ENCODE results near the gene AHRR.
"Not testable (repeated sequence)": the region's sequence is repeated elsewhere in the genome, so short reads cannot be mapped to it uniquely, and the experiment has no call there.

The AHRR gene

DNA sequence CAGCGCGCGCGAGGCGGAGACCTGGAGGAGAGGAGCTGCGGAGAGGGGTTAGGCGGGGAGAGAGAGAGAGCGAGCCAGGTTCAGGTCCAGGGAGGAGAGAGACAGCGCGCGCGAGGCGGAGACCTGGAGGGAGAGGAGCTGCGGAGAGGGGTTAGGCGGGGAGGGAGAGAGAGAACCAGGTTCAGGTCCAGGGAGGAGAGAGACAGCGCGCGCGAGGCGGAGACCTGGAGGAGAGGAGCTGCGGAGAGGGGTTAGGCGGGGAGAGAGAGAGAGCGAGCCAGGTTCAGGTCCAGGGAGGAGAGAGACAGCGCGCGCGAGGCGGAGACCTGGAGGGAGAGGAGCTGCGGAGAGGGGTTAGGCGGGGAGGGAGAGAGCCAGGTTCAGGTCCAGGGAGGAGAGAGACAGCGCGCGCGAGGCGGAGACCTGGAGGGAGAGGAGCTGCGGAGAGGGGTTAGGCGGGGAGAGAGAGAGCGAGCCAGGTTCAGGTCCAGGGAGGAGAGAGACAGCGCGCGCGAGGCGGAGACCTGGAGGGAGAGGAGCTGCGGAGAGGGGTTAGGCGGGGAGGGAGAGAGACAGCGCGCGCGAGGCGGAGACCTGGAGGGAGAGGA is 152.8 kb downstream of the AHRR start:
- DNase-seq (ENCODE audit: low read depth in 2 of 2): not testable (repeated sequence)

DNA sequence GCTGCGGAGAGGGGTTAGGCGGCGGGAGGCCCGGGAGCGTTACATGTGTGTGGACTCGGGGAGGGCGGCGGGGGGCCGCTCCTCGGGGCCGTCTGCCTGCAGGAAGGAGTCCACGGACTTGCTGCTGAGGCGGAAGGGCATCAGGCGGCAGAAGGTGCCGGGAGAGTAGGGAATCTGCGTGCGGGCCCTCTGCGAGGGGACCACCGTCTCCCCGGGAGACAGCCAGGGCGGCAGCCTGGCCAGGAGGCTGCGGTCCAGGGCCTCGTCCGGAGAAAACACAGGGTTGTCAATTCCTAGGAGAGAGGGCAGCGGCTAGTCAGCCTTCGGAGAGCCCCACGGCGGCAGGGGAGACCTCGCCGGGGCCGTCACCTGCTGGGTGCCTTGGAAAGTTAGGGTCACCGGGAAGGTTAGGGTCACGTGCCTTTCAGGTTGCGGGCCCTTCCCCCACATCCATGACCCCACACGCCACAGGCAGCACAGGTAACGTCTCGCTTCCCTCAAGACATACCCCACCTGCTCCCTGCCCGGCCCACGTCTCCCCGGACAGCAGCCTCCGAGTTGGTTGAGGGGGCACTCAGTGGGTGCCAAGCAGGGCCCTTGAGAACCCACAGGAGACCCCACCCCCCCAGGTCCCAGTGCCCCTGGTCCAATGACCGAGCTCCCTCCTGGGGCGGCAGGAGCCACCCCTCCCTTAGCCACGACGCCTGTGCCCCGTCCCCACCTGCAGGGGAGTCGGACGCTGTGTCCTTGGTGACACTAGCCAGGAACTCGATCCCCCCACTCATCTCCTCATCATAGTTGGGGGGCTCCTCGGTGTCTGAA is 153.5 kb downstream of the AHRR start:
- no peak for DNase-seq (ENCODE audit: low read depth in 2 of 2)

DNA sequence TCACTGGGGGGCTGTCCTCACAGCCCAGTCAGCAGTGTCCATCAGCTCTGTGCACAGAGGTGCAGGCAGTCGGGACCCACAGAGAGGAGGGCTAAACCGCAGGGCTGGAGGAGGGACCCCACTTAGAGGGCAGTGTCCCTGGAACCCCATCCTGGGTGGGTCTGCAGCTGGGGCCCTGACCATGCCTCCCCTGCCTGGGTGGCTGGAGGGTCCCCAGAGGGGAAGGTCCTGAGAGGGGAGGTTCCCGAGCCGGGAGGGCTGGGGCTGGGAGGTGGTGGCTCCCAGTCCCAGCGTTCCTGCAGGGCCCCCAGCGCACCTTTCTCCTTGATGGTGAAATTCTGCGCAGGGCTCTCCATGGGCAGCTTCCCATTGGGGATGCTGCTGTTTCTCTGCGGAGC is 154.2 kb downstream of the AHRR start:
- DNase-seq (ENCODE audit: low read depth in 2 of 2): no peak

DNA sequence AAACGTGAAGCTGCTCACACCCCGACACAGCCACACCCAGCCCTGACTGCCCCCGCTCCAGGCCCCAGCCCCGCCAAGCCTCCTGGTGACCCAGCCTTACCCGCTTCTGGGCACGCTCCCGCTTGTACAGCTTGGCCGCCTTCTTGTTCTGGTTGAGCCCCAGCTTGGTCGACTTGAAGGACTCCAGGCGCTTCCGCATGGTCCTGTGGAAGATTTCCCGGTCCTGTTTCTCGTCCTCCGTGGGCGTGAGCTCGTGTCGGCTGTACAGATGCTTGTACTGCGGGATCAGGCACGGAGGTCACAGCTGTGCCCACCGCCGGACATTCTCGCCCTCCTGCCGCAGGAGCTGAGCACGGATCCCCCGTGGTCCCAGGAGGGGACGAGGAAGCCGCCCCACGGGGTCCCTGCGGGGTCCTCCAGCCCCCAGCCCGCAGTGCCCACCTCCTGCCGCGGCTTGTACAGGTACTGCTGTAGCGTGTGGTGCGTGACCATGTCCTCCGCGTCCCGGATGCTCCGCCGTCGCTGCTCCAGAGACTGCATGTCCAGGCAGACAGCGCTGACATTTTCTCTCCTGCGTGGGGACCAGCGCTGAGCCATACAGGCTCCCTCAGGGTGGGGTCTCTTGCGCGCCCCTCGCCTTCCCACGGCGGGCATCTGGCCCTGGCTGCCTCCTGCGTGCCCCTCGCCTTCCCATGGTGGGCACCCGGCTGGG is 154.7 kb downstream of the AHRR start:
- DNase-seq (ENCODE audit: low read depth in 2 of 2): no peak

DNA sequence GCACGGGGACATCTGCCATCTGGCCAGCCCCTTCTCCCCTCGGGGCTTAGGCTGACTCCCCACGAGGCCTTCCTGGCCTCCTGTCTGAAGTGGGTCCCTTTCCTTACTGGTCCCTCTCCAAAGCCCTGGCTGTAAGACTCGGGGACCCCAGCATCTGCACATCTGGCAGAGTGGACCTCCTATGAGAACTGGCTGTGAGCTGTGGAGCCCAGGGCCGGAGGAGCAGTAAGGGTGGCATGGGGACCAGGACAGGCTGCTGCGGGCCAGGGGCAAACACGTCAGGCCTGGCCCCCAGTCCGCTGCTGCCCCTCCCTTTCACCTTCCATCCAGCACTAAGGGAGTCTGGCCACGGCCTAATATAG is 155.3 kb downstream of the AHRR start:
- no peak for DNase-seq (ENCODE audit: low read depth in 2 of 2)

DNA sequence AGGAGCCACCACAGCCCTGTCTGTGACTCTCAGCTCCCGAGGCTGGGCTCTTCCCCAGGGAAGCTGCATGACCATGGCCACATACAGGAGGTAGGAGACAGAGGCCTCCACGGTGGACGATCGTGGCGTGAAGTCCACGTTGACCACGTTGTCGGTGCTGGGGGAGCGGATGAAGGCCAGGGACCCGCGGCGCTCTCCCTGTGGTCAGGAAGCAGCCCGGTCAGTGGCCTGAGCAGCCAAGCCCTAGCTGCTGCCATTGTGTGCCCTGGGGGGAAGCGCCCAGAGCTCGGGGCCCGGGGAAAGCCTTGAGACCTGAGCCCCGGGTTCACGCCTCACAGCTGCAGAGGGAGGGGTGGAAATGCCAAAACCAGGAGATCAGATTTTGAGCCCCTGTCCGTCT is 155.7 kb downstream of the AHRR start:
- no peak for DNase-seq (ENCODE audit: low read depth in 2 of 2)

DNA sequence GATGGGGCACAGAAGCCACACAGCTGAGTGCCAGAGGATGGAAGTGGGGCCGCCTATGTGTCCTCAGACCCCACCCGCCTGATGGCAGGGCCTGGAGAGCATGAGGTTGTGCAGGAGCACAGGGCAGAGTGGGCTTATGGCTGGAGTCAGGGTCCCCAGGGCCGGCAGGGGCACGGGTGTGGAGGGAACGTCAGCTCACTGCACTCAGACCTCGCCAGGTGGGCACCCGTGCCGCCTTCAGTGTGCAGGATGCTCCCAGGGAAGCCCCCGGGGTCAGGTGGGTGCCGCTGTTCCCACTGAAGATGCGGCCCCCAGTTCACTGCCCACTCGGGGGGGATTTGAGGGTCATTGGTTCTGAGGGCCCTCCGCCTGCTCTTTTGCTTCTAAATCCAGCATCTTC is 156.4 kb downstream of the AHRR start:
- no peak for DNase-seq (ENCODE audit: low read depth in 2 of 2)

DNA sequence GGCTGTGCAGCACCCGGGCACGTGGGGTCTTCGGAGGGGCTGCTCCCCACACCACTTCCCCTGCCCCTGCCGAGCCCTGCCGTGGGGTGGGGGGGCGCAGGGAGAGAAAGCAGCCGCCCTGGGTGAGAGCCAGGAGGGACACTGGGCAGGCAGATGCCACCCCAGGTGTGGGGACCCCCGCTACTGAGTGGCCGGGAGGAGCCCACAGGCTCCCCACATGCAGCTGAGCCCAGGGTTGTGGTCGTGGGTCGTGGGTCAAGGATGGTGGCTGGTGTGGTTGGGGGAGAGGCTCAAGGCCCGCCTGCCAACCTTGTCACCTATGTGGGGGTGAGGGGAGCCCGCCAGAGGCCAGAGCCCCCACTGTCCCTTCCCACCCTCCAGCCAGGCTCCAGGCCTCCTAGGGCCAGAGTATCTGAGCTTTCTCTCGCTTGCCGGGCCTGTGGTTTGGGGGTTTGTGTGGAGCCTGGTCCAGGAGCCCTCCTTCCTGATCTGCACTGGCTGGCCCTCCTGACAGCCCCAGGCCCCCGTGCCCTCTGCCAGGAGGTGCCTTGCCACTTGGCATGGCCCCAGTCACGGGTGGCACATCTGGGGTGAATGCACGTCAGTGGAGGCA is 157.0 kb downstream of the AHRR start:
- no peak for DNase-seq (ENCODE audit: low read depth in 2 of 2)

DNA sequence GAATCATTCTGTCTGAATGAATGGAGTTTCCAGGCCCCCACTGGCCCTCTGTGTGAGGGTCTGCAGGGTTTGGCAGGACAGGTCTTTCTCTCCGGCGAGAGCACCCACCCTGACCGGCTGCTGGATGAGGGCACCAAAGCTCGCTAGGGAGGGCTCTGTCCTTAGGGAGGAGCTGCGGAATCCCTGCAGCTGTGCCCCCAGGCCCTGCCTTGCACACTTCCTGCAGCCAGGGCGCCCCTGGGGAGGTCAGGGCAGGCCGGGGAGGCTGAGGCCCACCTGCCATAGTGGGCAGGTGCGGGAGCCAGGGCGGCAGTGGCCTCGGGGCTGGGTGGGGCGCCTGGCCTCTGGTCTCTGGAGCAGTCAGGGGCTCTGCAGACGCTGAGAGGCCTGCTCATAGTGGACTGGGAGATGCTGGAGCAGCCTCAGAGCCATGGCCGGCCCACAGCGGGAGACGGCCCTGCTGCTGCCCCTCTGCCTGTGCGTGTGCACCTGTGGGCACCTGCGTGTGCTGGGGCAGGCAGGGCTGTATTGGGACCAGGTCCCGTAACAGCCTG is 157.5 kb downstream of the AHRR start:
- DNase-seq (ENCODE audit: low read depth in 2 of 2): no peak

DNA sequence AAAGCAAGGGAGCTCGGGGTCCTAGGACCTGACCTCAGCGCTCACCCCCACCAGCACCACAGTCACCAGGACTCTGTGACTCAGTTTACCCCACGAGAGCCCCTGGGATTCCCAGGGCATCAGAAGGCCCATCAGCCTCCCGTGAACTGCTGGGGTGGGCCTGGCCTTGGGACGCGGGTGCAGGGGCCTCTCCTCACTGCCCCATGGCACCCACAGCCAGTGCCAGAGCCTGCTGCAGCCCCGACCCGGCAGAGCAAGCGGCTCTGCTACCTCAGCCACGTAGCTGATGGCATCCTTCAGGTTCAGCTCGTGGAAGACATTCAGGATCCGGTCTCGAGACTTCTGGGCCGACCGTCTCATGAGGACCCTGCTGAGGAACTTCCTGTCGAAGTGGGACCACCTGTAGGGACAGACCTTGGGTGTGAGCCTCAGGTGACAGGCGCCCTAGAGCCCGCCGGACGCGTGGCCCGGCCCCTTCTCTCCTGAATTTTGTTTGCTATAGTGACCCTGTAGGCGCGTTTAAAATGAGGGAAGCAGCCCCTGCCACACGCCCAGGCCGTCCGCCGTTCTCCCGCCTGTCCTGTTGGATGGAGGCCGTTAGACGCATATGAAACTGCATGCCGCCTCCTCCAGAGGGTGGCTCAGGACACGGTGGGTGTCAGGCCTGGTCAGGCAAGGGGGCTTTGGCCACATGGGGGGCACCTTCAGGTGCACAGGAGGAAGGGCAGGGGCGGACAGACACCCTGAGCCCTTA is 158.2 kb downstream of the AHRR start:
- DNase-seq (ENCODE audit: low read depth in 2 of 2): no peak

DNA sequence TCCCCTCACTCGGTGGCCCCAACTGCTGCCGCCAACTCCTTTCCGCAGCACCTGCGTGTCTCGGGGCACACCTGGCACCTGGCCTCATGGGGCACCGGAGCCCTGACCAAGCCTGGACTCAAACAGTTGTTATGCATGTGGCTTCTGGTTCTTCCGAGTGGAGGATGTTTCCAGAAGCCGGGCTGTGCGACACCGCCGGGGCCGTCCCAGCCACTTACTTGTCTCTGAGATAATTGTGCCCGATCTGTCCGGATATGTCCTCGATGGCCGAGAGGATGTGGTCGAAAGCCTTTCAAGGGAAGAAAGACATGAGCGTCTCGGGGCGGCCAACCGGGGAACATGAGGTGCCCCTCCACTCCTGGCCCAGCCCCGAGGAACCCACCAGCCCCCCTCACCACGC is 159.8 kb downstream of the AHRR start:
- DNase-seq (ENCODE audit: low read depth in 2 of 2): no peak

DNA sequence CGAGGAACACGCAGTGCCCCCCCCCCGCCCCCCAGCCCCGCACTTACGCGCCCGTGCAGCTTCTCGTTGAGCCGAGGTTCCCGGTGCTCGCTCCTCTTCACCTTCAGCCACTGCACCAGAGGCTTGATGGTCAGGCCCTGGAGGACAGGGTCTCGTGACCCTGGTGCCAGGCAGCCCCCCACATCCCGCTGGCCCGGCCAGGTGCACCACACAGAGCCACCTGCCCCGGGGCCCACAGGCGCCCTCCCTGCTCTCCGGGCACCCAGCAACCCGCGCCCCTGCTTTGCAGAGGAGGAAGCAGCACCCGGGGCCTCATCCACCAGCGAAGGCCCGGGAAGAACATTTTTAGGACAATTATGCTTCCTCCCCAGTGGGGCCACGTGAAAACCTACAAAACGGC is 160.5 kb downstream of the AHRR start:
- no peak for DNase-seq (ENCODE audit: low read depth in 2 of 2)

DNA sequence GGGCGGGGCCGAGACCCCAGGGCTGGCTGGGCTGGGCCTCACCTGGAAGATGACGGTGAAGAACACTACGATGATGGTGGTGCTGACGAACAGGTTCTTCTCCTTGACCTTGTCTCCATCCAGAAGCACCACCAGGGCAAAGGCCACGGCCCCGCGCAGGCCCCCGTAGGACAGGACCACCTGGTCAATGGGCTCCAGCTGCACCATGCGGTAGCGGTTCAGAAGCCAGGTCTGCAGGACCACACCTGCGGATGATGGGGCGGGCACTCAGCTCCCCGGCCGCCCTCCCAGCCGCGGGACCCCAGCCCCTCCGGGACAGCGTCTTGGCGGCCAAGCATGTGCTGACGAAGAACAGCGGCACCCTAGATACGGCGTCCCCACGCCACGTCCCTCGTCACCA is 161.0 kb downstream of the AHRR start:
- no peak for DNase-seq (ENCODE audit: low read depth in 2 of 2)

DNA sequence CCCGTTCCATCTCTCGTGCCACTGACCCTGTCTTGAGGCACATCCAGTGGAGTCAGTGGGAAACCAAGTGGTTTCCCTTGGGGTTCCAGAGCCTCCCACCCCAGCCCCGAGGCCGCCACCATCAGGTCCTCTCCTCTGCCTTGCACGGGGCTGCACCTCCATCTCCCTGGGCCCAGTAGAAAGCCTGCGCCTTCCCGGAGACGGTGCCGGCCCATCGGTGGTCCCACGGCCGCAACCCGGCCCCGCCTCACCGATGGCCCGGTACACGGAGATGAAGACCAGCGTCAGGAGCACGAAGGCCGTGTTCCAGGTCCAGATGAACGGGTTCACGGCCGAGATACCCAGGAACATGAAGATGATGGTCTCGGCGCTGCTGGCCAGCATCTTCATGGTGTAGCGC is 161.5 kb downstream of the AHRR start:
- no peak for DNase-seq (ENCODE audit: low read depth in 2 of 2)

DNA sequence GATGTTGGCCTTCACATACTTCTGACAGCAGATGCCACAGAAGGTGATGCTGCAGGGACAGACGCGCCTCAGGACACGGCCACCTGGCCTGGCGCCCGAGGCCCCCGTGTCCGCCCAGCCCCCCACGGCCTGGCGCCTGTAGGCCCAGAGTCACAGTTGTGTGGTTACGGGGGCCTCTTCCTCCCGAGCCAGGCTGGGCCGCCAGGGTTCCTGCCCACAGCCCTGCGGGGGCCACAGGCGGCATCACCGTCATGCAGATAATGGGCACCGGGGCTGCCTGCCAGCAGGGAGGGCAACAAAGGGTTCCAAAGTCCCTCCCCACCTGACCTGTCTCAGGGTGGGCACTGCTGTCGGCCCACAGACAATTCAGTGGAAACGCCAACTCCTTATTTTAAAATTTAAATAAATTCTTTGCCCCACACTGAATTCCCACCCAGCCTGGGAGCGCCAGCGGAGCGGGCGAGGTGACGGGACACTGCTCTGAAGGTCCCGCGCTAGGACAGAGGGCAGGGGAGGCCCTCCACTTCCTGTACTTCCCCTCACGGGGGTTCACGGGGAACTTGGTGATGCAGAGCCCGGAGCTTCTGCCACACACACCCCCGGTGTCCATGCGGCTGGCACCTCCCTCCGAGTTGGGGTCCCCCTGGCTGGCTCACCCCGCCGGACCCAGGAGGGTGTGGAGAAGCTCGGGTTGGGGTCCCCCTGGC is 162.1 kb downstream of the AHRR start:
- no peak for DNase-seq (ENCODE audit: low read depth in 2 of 2)

DNA sequence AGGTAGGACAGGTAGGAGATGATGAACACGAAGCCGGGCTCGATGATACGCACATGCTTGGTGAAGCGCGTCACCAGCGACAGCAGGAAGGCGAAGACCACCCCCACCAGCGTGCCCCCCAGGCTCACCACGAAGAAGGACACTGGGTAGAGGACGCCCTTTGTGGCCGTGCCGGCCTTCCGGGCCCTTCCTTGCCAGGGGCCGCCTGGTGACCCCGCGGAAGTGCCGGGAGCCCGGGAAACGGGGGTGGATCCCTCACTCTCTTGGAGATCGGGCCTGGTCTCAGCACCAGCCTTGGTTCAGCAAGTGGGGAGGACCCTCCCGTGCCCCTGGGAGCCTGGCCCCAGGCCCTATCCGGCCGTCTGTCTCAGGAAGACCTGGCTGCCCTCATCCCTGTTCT is 163.0 kb downstream of the AHRR start:
- DNase-seq (ENCODE audit: low read depth in 2 of 2): no peak

DNA sequence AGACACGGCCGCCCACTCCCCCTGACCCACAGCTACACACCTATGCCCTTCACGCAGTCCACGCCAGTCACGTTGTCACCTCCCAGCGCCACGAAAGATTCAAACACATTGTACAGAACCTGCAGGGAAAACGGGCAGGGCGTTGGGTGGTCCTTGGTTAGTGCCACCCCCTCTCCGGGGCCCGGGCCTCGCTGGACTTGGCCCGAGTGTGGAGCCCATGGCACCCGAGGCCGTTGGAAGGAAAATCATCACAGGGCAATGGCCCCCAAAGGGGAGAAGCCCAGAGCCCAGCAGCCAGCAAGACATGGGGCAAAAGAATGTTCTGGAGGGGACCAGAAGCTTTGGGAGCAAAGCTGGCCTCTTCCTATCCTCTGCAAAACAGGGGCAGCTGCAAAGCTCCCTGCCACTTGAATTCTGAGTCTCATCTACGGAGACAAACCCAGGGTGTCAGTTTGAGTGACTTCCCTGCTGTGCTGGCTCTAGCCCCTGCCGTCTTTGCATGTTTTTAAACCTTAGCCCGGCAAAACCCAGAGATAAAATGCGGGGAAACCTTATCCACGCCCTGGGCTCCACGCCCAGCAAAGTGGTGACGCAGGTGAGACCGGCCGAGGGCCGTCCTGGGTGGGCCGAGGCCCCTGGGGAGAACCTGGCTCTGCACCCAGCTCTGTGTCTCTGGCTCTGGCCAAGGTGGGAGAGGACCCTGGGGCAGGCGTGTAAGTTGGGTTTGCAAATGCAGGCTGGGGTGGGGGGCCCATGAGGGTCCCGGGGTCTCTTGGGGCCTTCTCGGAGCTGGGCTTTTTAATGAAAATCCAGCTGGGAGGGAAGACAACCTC is 163.8 kb downstream of the AHRR start:
- no peak for DNase-seq (ENCODE audit: low read depth in 2 of 2)

DNA sequence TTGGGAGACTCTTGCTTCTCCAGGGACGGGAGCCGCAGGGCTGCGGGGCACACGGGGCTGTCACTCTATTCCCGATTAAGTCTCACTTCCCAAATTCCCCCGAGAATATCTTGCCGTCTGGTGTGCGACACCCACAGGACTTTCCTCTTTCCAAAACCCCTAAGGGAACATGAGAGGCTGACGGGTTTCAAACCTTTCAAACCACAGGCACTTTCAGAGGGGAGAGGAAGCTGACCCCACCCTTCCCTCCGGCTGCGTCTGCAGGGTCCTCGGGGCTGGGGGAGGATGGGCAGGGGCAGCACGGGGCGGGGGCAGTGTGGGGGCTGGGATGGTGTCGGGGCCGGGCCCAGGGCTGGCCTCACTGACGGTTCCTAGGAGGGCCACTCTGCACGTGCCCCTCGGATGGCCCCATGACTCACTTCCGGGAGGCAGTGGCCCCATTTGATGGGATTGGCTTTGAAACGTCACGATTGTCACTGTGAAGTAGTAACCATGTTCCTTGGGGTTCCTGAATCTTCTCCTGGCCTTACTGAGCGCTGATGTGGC is 164.5 kb downstream of the AHRR start:
- DNase-seq (ENCODE audit: low read depth in 2 of 2): no peak

DNA sequence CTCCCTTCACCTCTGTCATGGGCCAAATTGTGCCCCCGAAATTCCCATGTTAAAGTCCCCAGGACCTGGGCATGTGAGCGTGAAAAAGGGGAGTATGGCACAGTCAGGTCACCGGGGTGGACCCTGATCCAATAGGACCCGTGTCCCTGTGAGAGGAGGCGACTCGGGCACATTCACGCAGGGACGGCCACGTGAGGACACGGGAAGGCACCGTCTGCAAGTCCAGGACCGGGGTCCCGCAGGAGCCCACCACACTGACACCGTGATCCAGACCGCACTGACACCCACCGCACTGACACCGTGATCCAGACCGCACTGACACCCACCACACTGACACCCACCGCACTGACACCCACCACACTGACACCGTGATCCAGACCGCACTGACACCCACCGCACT is 165.1 kb downstream of the AHRR start:
- not testable (repeated sequence) for DNase-seq (ENCODE audit: low read depth in 2 of 2)

Data from stimulated activated CD4-positive, alpha-beta T cell treated with anti-CD3 and anti-CD28 coated beads, Interleukin-1b, Interleukin-23, amount 100 ng/mL, for 4 hours (primary cell).